ENCODE data around the gene RTP3. TPM values are rescaled to one million over a fixed set of nuclear protein-coding genes. Genes with fewer than 3 reads are reported as not detected.

Gene RTP3
- polyA plus RNA-seq, 1 experiment: not detected

- H3K36me3 ChIP-seq (ENCODE audit: control insufficient read depth, insufficient read depth, low read length): no peaks in the 10 kb centered on the region
- no peak overlapping the region for H3K4me3 ChIP-seq (ENCODE audit: low read depth, low read length)
- no peak for TF ChIP-seq CTCF (IDR thresholded peaks at IDR 0.05; ENCODE audit: insufficient read depth, low read depth, low read length)
- CTCF ChIA-PET: interaction anchor here (1.3 to 3.3 kb wide), 3 partner anchors 19 to 21 kb away, joined by 3 to 18 read pairs (median 12); no protein-coding TSS in a partner anchor
- DNase-seq (ENCODE audit: low read depth): no peak
- H3K27me3 ChIP-seq (ENCODE audit: control insufficient read depth, insufficient read depth, low read length): peaks cover 28% of the 10 kb centered on the region
- POLR2A ChIA-PET: no interaction called here
Measured at GRCh38 chr3:46469680-46470357, 28.0 kb upstream of the RTP3 start.

- Histone ChIP-seq H3K36me3 (ENCODE audit: control insufficient read depth, insufficient read depth, low read length) (no peaks in the 10 kb centered on the region), H3K27me3 (ENCODE audit: control insufficient read depth, insufficient read depth, low read length) (peaks cover 27% of the 10 kb centered on the region), H3K4me3 (ENCODE audit: low read depth, low read length) (no peak overlapping the region)
- no peak for DNase-seq (ENCODE audit: low read depth)
- TF ChIP-seq CTCF (IDR thresholded peaks at IDR 0.05; ENCODE audit: insufficient read depth, low read depth, low read length): no peak
- POLR2A ChIA-PET: no interaction called here
- CTCF ChIA-PET: interaction anchor here (0.9 to 3.3 kb wide), 4 partner anchors 12 to 88 kb away, joined by 4 to 18 read pairs (median 8); no protein-coding TSS in a partner anchor
Measured at GRCh38 chr3:46470831-46471230, 26.9 kb upstream of the RTP3 start.

- DNase-seq (ENCODE audit: low read depth): no peak
- no peak overlapping the region for H3K4me3 ChIP-seq (ENCODE audit: low read depth, low read length)
- H3K27me3 ChIP-seq (ENCODE audit: control insufficient read depth, insufficient read depth, low read length): peaks cover 24% of the 10 kb centered on the region
- ChIA-PET POLR2A (no interaction called here), CTCF (interaction anchor here (0.9 to 3.5 kb wide), 5 partner anchors 12 to 87 kb away, joined by 3 to 17 read pairs (median 5); no protein-coding TSS in a partner anchor)
- no peak for TF ChIP-seq CTCF (IDR thresholded peaks at IDR 0.05; ENCODE audit: insufficient read depth, low read depth, low read length)
- H3K36me3 ChIP-seq (ENCODE audit: control insufficient read depth, insufficient read depth, low read length): no peaks in the 10 kb centered on the region
Measured at GRCh38 chr3:46471371-46471914, 26.3 kb upstream of the RTP3 start.

GRCh38 chr3:46472736-46473135, 25.0 kb upstream of the RTP3 start:
- peaks cover 27% of the 10 kb centered on the region for H3K27me3 ChIP-seq (ENCODE audit: control insufficient read depth, insufficient read depth, low read length)
- DNase-seq (ENCODE audit: low read depth): no peak
- TF ChIP-seq CTCF (IDR thresholded peaks at IDR 0.05; ENCODE audit: insufficient read depth, low read depth, low read length): no peak
- no peaks in the 10 kb centered on the region for H3K36me3 ChIP-seq (ENCODE audit: control insufficient read depth, insufficient read depth, low read length)
- no peak overlapping the region for H3K4me3 ChIP-seq (ENCODE audit: low read depth, low read length)
- ChIA-PET POLR2A (no interaction called here), CTCF (interaction anchor here (1.3 to 3.5 kb wide), 2 partner anchors 16 kb away, joined by 3 to 17 read pairs; no protein-coding TSS in a partner anchor)

- CTCF ChIA-PET: interaction anchor here (1.5 to 4.1 kb wide), 2 partner anchors 11 to 81 kb away, joined by 3 to 36 read pairs; no protein-coding TSS in a partner anchor
- H3K4me3 ChIP-seq (ENCODE audit: low read depth, low read length): no peak overlapping the region
- H3K36me3 ChIP-seq (ENCODE audit: control insufficient read depth, insufficient read depth, low read length): no peaks in the 10 kb centered on the region
- TF ChIP-seq CTCF (IDR thresholded peaks at IDR 0.05; ENCODE audit: insufficient read depth, low read depth, low read length): no peak
- POLR2A ChIA-PET: no interaction called here
- H3K27me3 ChIP-seq (ENCODE audit: control insufficient read depth, insufficient read depth, low read length): peaks cover 10% of the 10 kb centered on the region
- DNase-seq (ENCODE audit: low read depth): no peak
Measured at GRCh38 chr3:46477145-46477544, 20.6 kb upstream of the RTP3 start.

All from BJ (cell line).